ENCODE results near the gene YARS2. TPM values are rescaled to one million over a fixed set of nuclear protein-coding genes. Genes with fewer than 3 reads are reported as not detected.
"Not testable (repeated sequence)": the region's sequence is repeated elsewhere in the genome, so short reads cannot be mapped to it uniquely, and the experiment has no call there.

Gene YARS2
- total RNA-seq, 1 donor from 2014 or later: 18.5 TPM

DNA sequence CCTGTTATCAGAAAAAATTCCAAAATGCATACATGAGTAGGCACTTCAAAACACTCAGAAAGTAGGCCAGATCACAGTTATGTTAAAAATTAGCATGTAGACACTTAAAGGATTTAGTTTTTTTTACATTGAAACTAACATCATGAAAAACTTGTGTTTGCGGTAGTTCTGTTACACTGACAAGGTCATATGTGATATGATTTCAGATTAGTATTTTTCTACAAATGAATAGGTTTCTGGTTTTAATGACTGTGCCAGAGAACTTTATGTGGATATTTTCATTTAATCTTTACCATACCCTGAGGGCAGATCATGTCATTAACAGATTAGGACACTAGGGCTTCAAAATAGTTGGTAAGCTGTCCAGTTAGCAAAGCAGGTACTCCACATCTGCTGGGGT, 20.7 kb downstream of the YARS2 start:
- ATAC-seq (no peak), DNase-seq (no peak)
- peaks cover 98% of the 10 kb centered on the region for H3K36me3 ChIP-seq
- H3K27ac ChIP-seq: no peak overlapping the region
- H3K9me3 ChIP-seq: no peaks in the 10 kb centered on the region
- intact Hi-C loops (cut with DNase I): no loop called here
- TF ChIP-seq CTCF (IDR thresholded peaks at IDR 0.05): no peak
- no peaks in the 10 kb centered on the region for H3K4me1 ChIP-seq
- no peak overlapping the region for H3K4me3 ChIP-seq
- H3K27me3 ChIP-seq (ENCODE audit: low read depth): no peaks in the 10 kb centered on the region

- ATAC-seq (no peak), DNase-seq (no peak)
- Histone ChIP-seq H3K9me3 (no peaks in the 10 kb centered on the region), H3K36me3 (peaks cover 88% of the 10 kb centered on the region), H3K4me1 (no peaks in the 10 kb centered on the region), H3K27me3 (ENCODE audit: low read depth) (no peaks in the 10 kb centered on the region), H3K27ac (no peak overlapping the region), H3K4me3 (no peak overlapping the region)
- intact Hi-C loops (cut with DNase I): no loop called here
- no peak for TF ChIP-seq CTCF (IDR thresholded peaks at IDR 0.05)
These were observed 28.5 kb downstream of the YARS2 start for GRCh38 chr12:32727237-32727636.

DNA sequence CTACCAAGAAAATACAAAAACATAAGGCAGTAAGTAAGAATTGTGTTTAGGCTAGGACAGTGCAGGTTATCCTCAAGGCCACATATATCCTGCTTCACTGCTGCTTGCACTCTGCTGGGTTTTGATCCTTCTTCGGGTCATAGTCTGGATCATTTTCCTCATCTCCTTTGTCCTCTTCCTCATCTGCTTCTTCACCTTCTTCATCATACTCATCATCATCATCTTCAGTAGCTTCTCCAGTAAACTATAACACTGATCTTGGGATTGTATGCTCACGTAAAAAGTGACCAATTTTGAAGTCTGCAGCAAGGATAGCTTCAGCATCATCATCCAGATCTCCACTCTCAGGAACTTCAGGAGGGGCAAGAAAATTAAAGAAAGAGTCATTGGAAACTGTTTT, 29.4 kb downstream of the YARS2 start:
- intact Hi-C loops (cut with DNase I): no loop called here
- H3K27me3 ChIP-seq (ENCODE audit: low read depth): no peaks in the 10 kb centered on the region
- ATAC-seq (no peak), DNase-seq (no peak)
- no peaks in the 10 kb centered on the region for H3K4me1 ChIP-seq
- no peaks in the 10 kb centered on the region for H3K9me3 ChIP-seq
- H3K36me3 ChIP-seq: peaks cover 88% of the 10 kb centered on the region
- no peak overlapping the region for H3K27ac ChIP-seq
- no peak for TF ChIP-seq CTCF (IDR thresholded peaks at IDR 0.05)
- no peak overlapping the region for H3K4me3 ChIP-seq

DNA sequence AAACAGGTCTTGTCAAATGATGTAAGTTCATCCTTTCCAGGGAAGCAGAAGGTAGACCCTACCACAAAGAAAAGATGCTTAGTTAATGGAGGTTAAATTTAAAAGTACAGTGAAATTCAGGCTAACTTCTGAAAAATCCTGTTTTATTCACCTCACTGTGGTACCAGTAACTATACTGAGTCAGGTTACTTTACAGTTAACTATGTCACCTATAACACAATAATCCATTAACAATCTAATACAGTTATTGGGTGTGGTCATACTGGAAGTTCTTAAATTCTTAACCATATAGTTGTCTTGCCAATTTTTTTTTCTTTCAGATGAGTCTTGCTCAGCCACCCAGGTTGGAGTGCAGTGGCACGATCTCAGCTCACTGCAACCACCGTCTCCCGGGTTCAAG, 30.4 kb downstream of the YARS2 start:
- intact Hi-C loops (cut with DNase I); H3K9me3 ChIP-seq; H3K27ac ChIP-seq; H3K4me3 ChIP-seq; ATAC-seq; H3K27me3 ChIP-seq (ENCODE audit: low read depth); H3K4me1 ChIP-seq; DNase-seq: not testable (repeated sequence)
- peaks cover 86% of the 10 kb centered on the region for H3K36me3 ChIP-seq

- no peak for DNase-seq
- Histone ChIP-seq H3K36me3 (peaks cover 71% of the 10 kb centered on the region), H3K9me3 (no peaks in the 10 kb centered on the region), H3K4me3 (no peak overlapping the region), H3K4me1 (no peaks in the 10 kb centered on the region), H3K27ac (no peak overlapping the region), H3K27me3 (ENCODE audit: low read depth) (no peaks in the 10 kb centered on the region)
- intact Hi-C loops (cut with DNase I): no loop called here
- ATAC-seq: no peak
- TF ChIP-seq CTCF (IDR thresholded peaks at IDR 0.05): no peak
These were observed 36.8 kb downstream of the YARS2 start for GRCh38 chr12:32718926-32719325.

- H3K4me1 ChIP-seq: no peaks in the 10 kb centered on the region
- no peak overlapping the region for H3K4me3 ChIP-seq
- H3K9me3 ChIP-seq: no peaks in the 10 kb centered on the region
- intact Hi-C loops (cut with DNase I): no loop called here
- H3K27ac ChIP-seq: no peak overlapping the region
- ATAC-seq (no peak), DNase-seq (no peak)
- H3K36me3 ChIP-seq: peaks cover 70% of the 10 kb centered on the region
- no peaks in the 10 kb centered on the region for H3K27me3 ChIP-seq (ENCODE audit: low read depth)
- no peak for TF ChIP-seq CTCF (IDR thresholded peaks at IDR 0.05)
These were observed 40.9 kb downstream of the YARS2 start for GRCh38 chr12:32714772-32715171.
